GM12891 (cell line): Measurements from ENCODE around the gene CYTH1.

Experiments used
- POLR2A ChIP-seq: IDR thresholded peaks from 2 replicates; pipeline ENCODE4 v1.6.1; 2011; ENCODE audit warnings: low read depth, low read length, control low read depth
- POLR2AphosphoS5 ChIP-seq: IDR thresholded peaks from 2 replicates; pipeline ENCODE4 v1.6.1; 2011; ENCODE audit warnings: low read depth, low read length, control low read depth

DNA sequence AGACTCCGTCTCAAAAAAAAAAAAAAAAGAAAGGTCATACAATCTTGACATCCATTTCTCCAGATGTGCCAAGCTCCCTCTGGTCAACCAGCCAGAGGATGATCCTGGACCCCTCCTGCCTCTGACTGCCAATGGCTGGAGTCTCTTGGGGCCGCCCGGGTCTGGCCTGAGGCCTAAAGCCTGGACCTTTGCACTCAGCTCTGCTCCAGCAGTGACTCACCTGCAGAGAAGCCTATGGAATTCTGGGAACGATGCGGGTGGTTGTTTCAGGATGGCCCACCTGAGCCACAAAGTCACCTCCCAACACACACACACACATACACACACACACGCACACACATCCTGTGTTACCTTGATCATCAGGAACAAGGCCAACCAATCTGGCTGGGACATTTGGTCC, 140.8 kb downstream of the CYTH1 start:
- TF ChIP-seq POLR2A (no peak), POLR2AphosphoS5 (no peak)
